ENCODE data around the gene OLA1.

OLA1 gene

GRCh38 chr2:174058456-174058855 lies 189.9 kb downstream of the OLA1 start:
- no peak for DNase-seq

- no peak for DNase-seq
Observed at GRCh38 chr2:174058026-174058425, 190.3 kb downstream of the OLA1 start.

GRCh38 chr2:174054926-174055325 lies 193.4 kb downstream of the OLA1 start:
- DNase-seq: no peak

- no peak for DNase-seq
Observed at GRCh38 chr2:174053355-174054151, 194.8 kb downstream of the OLA1 start.

- DNase-seq: no peak
Observed at GRCh38 chr2:174052584-174052976, 195.8 kb downstream of the OLA1 start.

GRCh38 chr2:174051741-174052583 lies 196.4 kb downstream of the OLA1 start:
- DNase-seq: no peak

- DNase-seq: no peak
Observed at GRCh38 chr2:174051068-174051467, 197.3 kb downstream of the OLA1 start.

GRCh38 chr2:174049895-174050294 lies 198.4 kb downstream of the OLA1 start:
- DNase-seq: no peak

- DNase-seq: no peak
Observed at GRCh38 chr2:174048243-174048642, 200.1 kb downstream of the OLA1 start.

- no peak for DNase-seq
Observed at GRCh38 chr2:174047746-174048145, 200.6 kb downstream of the OLA1 start.

- no peak for DNase-seq
Observed at GRCh38 chr2:174046172-174046571, 202.2 kb downstream of the OLA1 start.

- no peak for DNase-seq
Observed at GRCh38 chr2:174044556-174044955, 203.8 kb downstream of the OLA1 start.

- DNase-seq: no peak
Observed at GRCh38 chr2:174040417-174040701, 208.0 kb downstream of the OLA1 start.

- peak; percentile 84 for DNase-seq
Observed at GRCh38 chr2:174039551-174040416, 208.5 kb downstream of the OLA1 start.

- DNase-seq: no peak
Observed at GRCh38 chr2:174038462-174038861, 209.9 kb downstream of the OLA1 start.

- no peak for DNase-seq
Observed at GRCh38 chr2:174036825-174037224, 211.5 kb downstream of the OLA1 start.

GRCh38 chr2:174035981-174036742 lies 212.2 kb downstream of the OLA1 start:
- no peak for DNase-seq

GRCh38 chr2:174035117-174035635 lies 213.2 kb downstream of the OLA1 start:
- no peak for DNase-seq

GRCh38 chr2:174033163-174033550 lies 215.2 kb downstream of the OLA1 start:
- DNase-seq: no peak

- no peak for DNase-seq
Observed at GRCh38 chr2:174031226-174031625, 217.1 kb downstream of the OLA1 start.

GRCh38 chr2:174028935-174029334 lies 219.4 kb downstream of the OLA1 start:
- DNase-seq: no peak

GRCh38 chr2:174027956-174028355 lies 220.4 kb downstream of the OLA1 start:
- DNase-seq: peak; percentile 81
